GM10266 (cell line): ENCODE measurements around the gene FBP1.
"Not testable (repeated sequence)": the region's sequence is repeated elsewhere in the genome, so short reads cannot be mapped to it uniquely, and the experiment has no call there.

Experiments used
- DNase-seq: peaks from one replicate; pipeline ENCODE4 v3.0.0; 2012; ENCODE audit errors: extremely low spot score
- CTCF ChIP-seq: IDR thresholded peaks from 2 replicates; pipeline ENCODE4 v1.5.1; 2012; ENCODE audit warnings: mild to moderate bottlenecking, low read depth; ENCODE audit not compliant: control insufficient read depth, insufficient read depth; ENCODE audit errors: missing control alignments

Gene FBP1

DNA sequence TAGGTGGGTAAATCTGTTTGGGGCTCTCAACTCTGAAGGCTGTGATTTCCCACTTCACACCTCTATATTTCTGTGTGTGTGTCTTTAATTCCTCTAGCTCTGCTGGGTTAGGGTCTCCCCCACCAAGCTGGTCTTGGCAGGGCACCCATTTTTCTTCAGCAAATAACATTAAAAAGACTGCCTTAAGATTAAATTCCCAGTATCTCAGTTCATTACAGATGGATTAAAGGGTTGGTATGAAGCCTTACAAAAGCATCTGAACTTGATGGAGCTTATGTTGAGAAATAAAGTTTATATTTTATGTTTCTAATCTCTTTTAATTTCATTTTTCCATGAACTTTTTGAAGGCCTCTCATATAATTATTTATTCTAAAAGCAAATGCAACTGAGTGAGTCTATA, 72.8 kb downstream of the FBP1 start:
- TF ChIP-seq CTCF, result no peak

DNA sequence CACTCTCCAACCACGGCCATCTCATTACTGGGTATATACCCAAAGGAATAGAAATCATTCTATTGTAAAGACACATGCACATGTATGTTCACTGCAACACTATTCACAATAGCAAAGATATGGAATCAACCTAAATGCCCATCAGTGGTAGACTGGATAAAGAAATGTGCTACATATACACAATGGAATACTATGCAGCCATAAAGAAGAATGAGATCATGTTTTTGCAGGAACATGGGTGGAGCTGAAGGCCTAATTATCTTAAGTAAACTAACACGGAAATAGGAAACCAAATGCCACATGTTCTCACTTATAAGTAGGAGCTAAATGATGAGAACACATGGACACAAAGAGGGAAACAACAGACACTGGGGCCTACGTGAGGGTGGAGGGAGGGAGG, 75.0 kb downstream of the FBP1 start:
- not testable (repeated sequence) for DNase-seq

More for the DNA sequence above, 72.8 kb downstream of the FBP1 start:
- DNase-seq, result no peak

DNA sequence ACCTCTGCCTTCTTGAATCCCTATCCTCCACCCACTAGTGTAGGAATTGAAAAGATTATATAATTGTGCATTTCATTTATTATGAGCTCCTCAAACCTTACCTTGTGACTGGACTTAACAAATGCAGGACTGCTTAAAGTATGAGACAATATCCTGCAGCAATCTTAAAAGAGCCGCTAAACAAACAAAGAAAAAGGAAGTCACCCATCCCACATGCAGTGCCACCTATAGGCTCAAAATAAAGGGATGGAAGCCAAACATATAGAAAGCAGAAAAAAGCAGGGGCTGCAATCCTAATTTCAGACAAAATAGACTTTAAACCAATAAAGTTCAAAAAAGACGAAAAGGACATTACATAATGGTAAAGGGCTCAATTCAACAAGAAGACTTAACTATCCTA, 75.8 kb downstream of the FBP1 start:
- DNase-seq, result no peak
- no peak for TF ChIP-seq CTCF

DNA sequence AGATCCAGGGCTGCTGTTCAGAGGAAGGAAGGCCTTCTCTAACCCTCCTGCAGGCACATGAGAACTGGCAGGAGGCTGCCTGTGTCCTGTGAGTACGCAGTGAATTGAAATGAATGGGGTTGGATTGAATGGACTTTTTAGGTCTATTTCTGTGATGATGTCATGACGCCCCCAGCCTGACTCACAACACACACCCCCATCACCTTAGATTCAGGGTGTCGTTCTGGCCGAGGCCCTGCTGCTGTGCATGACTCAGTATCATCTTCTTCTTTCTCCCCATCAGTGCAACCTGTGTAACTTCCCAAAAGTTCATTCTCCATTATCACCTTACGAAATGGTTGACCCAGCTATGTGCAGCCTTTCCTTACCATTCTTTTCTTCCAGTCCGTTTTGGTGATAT, 79.1 kb downstream of the FBP1 start:
- no peak for DNase-seq
- no peak for TF ChIP-seq CTCF

DNA sequence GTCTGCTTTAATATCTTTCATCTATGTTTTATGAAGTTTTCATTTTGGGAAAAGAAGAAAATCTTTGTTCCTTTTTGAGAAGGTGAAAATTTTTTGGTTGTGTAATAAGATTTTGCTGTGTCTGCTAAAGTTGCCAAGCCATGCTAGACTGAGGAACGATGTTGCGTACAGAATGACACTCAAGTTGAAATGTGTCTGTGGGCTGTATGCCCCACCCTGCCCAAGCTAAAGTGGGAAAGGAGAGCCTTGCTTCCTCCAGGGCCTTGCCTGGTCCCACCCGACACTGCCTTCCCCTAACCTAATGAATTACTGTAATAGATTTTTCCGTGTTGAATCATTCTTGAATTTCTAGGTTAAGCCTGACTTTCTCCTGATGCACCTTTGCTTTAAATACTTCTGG, 81.9 kb downstream of the FBP1 start:
- no peak for TF ChIP-seq CTCF
- no peak for DNase-seq

DNA sequence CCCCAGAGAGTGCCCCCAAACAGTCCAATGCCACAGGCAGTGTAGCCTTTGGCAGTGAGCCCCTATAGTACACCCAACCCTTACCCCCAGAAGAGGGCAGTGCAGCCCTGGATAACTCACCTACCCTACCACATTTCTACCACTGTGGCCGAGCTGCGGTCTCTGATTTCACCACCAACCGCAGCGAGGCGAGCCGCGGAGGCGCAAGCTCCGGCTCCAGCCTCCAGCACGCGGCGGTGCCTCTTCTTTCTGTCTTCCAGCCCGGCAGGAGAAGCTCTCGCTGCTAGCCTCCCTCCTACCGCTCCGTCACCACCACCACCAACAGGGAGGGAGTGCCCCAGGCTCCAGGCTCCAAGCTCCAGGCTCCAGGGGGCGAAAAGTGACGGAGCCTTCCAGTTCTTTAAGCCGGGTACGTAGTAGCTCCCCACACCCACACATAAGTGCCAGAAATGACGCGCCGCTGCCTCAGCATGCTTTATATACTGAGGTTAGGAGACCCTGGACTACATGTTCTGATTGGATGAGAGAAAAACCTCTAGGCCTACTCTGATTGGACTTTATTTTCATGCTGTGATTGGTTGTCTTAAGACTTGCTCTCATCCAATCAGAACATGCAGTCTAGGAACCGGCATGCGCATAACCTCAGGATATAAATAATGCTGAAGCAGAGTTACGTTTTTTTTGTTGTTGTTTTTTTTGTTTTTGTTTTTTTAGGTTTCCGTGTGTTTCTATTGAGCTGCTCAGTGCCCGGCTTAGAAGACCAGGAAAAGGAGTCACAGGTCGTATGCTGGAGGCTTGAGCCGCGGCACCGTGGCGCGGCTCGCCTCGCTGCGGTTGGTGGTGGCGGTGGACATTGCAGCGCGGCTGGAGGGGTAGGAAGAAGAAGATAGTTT, 84.6 kb downstream of the FBP1 start, which contains the start of gene PCAT7:
PCAT7 (plus strand) TSS at position 645 of the 893 bp plus-strand sequence.
- peak; percentile 42 for TF ChIP-seq CTCF
- DNase-seq, result peak; percentile 43

DNA sequence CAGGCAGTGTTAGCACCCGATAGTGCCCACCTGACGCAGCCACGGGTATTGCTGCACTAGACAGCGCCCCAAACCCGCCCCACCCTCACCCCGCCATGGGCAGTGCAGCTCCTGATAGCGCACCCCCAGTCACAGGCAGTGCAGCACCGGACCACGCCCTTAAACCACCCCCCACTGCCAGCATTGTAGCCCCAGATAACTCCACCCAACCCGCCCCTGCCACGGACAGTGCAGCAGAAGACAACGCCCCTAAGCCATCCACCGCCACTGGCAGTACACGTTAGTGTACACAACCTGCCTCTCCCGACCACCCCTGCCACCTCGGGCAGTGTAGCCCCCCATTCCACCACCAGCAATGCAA, 85.3 kb downstream of the FBP1 start:
- no peak for TF ChIP-seq CTCF

More for the DNA sequence above, 85.3 kb downstream of the FBP1 start:
- DNase-seq, result no peak
